Spleen (tissue), 11 donors: ENCODE data around the gene CAMSAP2. TPM values are rescaled to one million over a fixed set of nuclear protein-coding genes. Genes with fewer than 3 reads are reported as not detected.

Experiments used
- DNase-seq: peaks from one replicate; pipeline ENCODE4 v3.0.0-alpha.2; 2020
- H3K27ac ChIP-seq, 8 donors: fragments of 200-600 bp; sonication (generic) in 7 of 8; 1 replicate in 4 of 8; 2 replicates in 4 of 8; pipeline versions ENCODE4 v1.5.0 to v1.8.0; 2016 to 2021; ENCODE audit warnings: inconsistent platforms in 4 of 8, mild to moderate bottlenecking in 4 of 8, moderate library complexity in 1 of 8
- H3K27me3 ChIP-seq, 7 donors: fragments of 200-600 bp; sonication (generic) in 6 of 7; replicated peaks in 1 of 7; 1 replicate in 4 of 7; 2 replicates in 3 of 7; pipeline versions ENCODE4 v1.5.0 to v1.8.0; 2016 to 2021; ENCODE audit warnings: inconsistent platforms in 3 of 7, mild to moderate bottlenecking in 1 of 7
- H3K36me3 ChIP-seq, 6 donors: fragments of 200-600 bp; sonication (generic) in 5 of 6; 1 replicate in 4 of 6; 2 replicates in 2 of 6; pipeline versions ENCODE4 v1.5.0 to v1.8.0; 2016 to 2021; ENCODE audit warnings: inconsistent platforms in 2 of 6
- H3K4me1 ChIP-seq, 6 donors: fragments of 200-600 bp; sonication (generic) in 5 of 6; 1 replicate in 3 of 6; 2 replicates in 3 of 6; pipeline versions ENCODE4 v1.5.0 to v1.8.0; 2016 to 2021; ENCODE audit warnings: inconsistent platforms in 3 of 6
- H3K4me3 ChIP-seq, 8 donors: fragments of 200-600 bp; sonication (generic) in 7 of 8; 1 replicate in 4 of 8; 2 replicates in 4 of 8; pipeline versions ENCODE4 v1.5.0 to v1.8.0; 2016 to 2021; ENCODE audit warnings: inconsistent platforms in 4 of 8, mild to moderate bottlenecking in 4 of 8, moderate library complexity in 2 of 8
- H3K9me3 ChIP-seq, 8 donors: fragments of 200-600 bp; sonication (generic) in 7 of 8; 1 replicate in 4 of 8; 2 replicates in 4 of 8; pipeline versions ENCODE4 v1.5.0 to v1.8.0; 2016 to 2021; ENCODE audit warnings: inconsistent platforms in 4 of 8
- CTCF ChIP-seq, 11 experiments: fragments of 200-600 bp in 7 of 11; fragments of 450-650 bp in 4 of 11; sonication (generic) in 4 of 11; IDR thresholded peaks in 8 of 11; conservative IDR thresholded peaks in 3 of 11; 1 replicate in 7 of 11; 2 replicates in 4 of 11; pipeline versions ENCODE4 v1.4.0 to v1.8.0; 2016 to 2021; ENCODE audit warnings: antibody characterized with exemption in 11 of 11, inconsistent platforms in 4 of 11, mild to moderate bottlenecking in 1 of 11
- POLR2A ChIP-seq, 3 donors: fragments of 450-650 bp; IDR thresholded peaks; one replicate each; pipeline ENCODE4 v1.5.1; 2017; ENCODE audit warnings: antibody characterized with exemption in 3 of 3, mild to moderate bottlenecking in 1 of 3
- POLR2AphosphoS5 ChIP-seq, 3 donors: sonication (generic); formaldehyde crosslinking; IDR thresholded peaks; one replicate each; pipeline ENCODE4 v1.5.1; 2017; ENCODE audit warnings: antibody characterized with exemption in 3 of 3
- WGBS, 5 donors: extraction: QIAGEN DNeasy Blood & Tissue Kit in 3 of 5; methylation state at CpG; one replicate each; pipeline versions ENCODE4 v1.1.5 to v1.1.7; 2013 to 2018; 5-methylcytosine and 5-hydroxymethylcytosine counted together
- intact Hi-C: fragments of 100-400 bp; cut with DNase I; formaldehyde crosslinking; loops from one replicate; pipeline ENCODE4 v1.15.0; 2023; ENCODE audit warnings: low total_unique reads
- polyA plus RNA-seq, 3 donors: library from polyadenylated mRNA; stranded (reverse); fragments of 200-250 nt; gene quantifications; one replicate each; pipeline ENCODE4 v1.2.1, GENCODE V29; 2013
- total RNA-seq, 7 donors: library from RNA; depleted of rRNA in 3 of 7; stranded (reverse); fragments of >200 nt in 3 of 7; fragmentation: NEBNext Ultra II Directional in 4 of 7; extraction: Animal tissue kit (Norgen Biotek cat#: 25700) in 4 of 7; gene quantifications; one replicate each; pipeline versions ENCODE4 v1.1.0 to v1.2.1, GENCODE V29; 2016 to 2021
- donor health status: healthy with polysubstance abuse.
- donor health status: DM: no; HTN: no; CAD: no; lungs with moderate emphysema.
- donor health status: DM: no; HTN: no; CAD: no.
- donor health status: Bipolar disorder and iron deficiency.
- donor health status: healthy.
- donor health status: DM: no; HTN: no; CAD: no.
- donor health status: DM: yes; HTN: yes; CAD: no.

The CAMSAP2 gene
- total and polyA plus RNA-seq, 10 donors, result 2.1 to 24.7 (median 17.2) TPM

GRCh38 chr1:200869376-200869752, 130.7 kb downstream of the CAMSAP2 start:
- Histone ChIP-seq H3K36me3 (no peaks in the 10 kb centered on the region), H3K27ac (peak overlapping the region in 5 of 8 donors; percentile 27 to 73 (median 47)), H3K4me1 (peaks cover 8 to 61% (median 27%) of the 10 kb centered on the region in 6 donors), H3K4me3 (peak overlapping the region in 1 of 8 donors; percentile 39), H3K27me3 (peaks cover 0 to 32% (median 27%) of the 10 kb centered on the region in 7 donors), H3K9me3 (no peaks in the 10 kb centered on the region)
- intact Hi-C loops, result no loop called here
- 64 to 82% (median 68%) methylated on average over 5 of the region's 5 CpGs for WGBS, 5 donors
- no peak for TF ChIP-seq POLR2AphosphoS5 (IDR thresholded peaks at IDR 0.05)
- TF ChIP-seq CTCF (IDR thresholded peaks at IDR 0.05 in 8 of 11, conservative IDR thresholded peaks at IDR 0.05 in 3 of 11), result no peak
- DNase-seq, result no peak

- peak overlapping the region in 6 of 8 donors; percentile 20 to 73 (median 40) for H3K27ac ChIP-seq
- peak in 1 of 3 donors; percentile 23 for TF ChIP-seq POLR2AphosphoS5 (IDR thresholded peaks at IDR 0.05)
- TF ChIP-seq CTCF (IDR thresholded peaks at IDR 0.05 in 8 of 11, conservative IDR thresholded peaks at IDR 0.05 in 3 of 11), result no peak
- H3K4me3 ChIP-seq, result peak overlapping the region in 1 of 8 donors; percentile 39
- no peaks in the 10 kb centered on the region for H3K36me3 ChIP-seq
- no peak for DNase-seq
- peaks cover 8 to 61% (median 27%) of the 10 kb centered on the region in 6 donors for H3K4me1 ChIP-seq
- WGBS, 5 donors, result 59 to 76% (median 64%) methylated on average over 9 of the region's 9 CpGs
- intact Hi-C loops, result no loop called here
- H3K27me3 ChIP-seq, result peaks cover 0 to 38% (median 32%) of the 10 kb centered on the region in 7 donors
- no peaks in the 10 kb centered on the region for H3K9me3 ChIP-seq
These were observed 131.2 kb downstream of the CAMSAP2 start for GRCh38 chr1:200869753-200870391.

- DNase-seq, result no peak
- Histone ChIP-seq H3K27ac (no peak within 1 kb of the TSS), H3K9me3 (no peaks in the 10 kb centered on the region), H3K27me3 (peaks cover 0 to 48% (median 33%) of the 10 kb centered on the region in 7 donors), H3K4me1 (peaks cover 8 to 50% (median 24%) of the 10 kb centered on the region in 6 donors), H3K4me3 (peak within 1 kb of the TSS in 6 of 8 donors; percentile 17 to 60 (median 24)), H3K36me3 (no peaks in the 10 kb centered on the region)
- TF ChIP-seq POLR2A (IDR thresholded peaks at IDR 0.05) (no peak), CTCF (IDR thresholded peaks at IDR 0.05 in 8 of 11, conservative IDR thresholded peaks at IDR 0.05 in 3 of 11) (no peak), POLR2AphosphoS5 (IDR thresholded peaks at IDR 0.05) (no peak)
- intact Hi-C loops, result no loop called here
- 71 to 89% (median 76%) methylated on average over 17 to 23 of the region's 23 CpGs for WGBS, 5 donors
These were observed 133.9 kb downstream of the CAMSAP2 start, which contains the start of gene GPR25 for GRCh38 chr1:200872446-200873115. Gene GPR25, plus strand, starts transcription at chr1:200872981. Its CDS starts 57 bp downstream, at chr1:200873038.

- Histone ChIP-seq H3K36me3 (no peaks in the 10 kb centered on the region), H3K9me3 (no peaks in the 10 kb centered on the region), H3K27me3 (peaks cover 0 to 48% (median 33%) of the 10 kb centered on the region in 7 donors), H3K4me1 (peaks cover 8 to 51% (median 24%) of the 10 kb centered on the region in 6 donors), H3K27ac (no peak overlapping the region), H3K4me3 (peak overlapping the region in 6 of 8 donors; percentile 17 to 60 (median 24))
- WGBS, 5 donors, result 16 to 37% (median 23%) methylated on average over 18 to 61 of the region's 61 CpGs
- intact Hi-C loops, result no loop called here
- no peak for DNase-seq
- TF ChIP-seq POLR2AphosphoS5 (IDR thresholded peaks at IDR 0.05) (no peak), CTCF (IDR thresholded peaks at IDR 0.05 in 8 of 11, conservative IDR thresholded peaks at IDR 0.05 in 3 of 11) (no peak), POLR2A (IDR thresholded peaks at IDR 0.05) (no peak)
These were observed 134.5 kb downstream of the CAMSAP2 start for GRCh38 chr1:200873116-200873670.
